ENCODE measurements around the gene PCDHGA6. TPM values are rescaled to one million over a fixed set of nuclear protein-coding genes. Genes with fewer than 3 reads are reported as not detected.

Gene PCDHGA6
- total RNA-seq, 8 experiments from 2014 or later: 0.11 to 6.9 (median 0.88) TPM

DNA sequence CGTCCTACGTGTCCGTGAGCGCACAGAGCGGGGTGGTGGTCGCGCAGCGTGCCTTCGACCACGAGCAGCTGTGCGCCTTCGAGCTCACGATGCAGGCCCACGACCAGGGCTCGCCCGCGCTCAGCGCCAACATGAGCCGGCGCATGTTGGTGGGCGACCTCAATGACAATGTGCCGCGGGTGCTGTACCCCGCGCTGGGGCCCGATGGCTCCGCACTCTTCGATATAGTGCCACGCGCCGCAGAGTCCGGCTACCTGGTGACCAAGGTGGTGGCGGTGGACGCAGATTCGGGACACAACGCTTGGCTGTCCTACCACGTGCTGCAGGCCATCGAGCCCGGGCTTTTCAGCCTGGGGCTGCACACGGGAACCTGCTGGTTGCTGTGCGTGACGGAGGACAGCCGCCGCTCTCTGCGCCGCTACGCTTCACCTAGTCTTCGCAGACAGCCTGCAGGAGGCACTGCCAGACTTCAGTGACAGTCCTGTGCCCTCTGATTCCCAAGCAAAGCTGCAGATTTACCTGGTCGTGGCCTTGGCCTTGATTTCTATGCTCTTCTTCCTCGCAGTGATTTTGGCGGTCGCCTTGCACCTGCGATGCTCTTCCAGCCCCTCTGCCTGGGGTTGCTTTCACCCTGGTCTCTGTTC, 54.2 kb downstream of the PCDHGA6 start:
- no peak overlapping the region for H3K4me3 ChIP-seq
- 23 to 100% (median 93%) methylated on average over 1 to 33 of the region's 53 CpGs; no CpG with 5 or more reads in 4 of the 10 experiments for WGBS, 10 experiments
- no peaks in the 10 kb centered on the region for H3K4me1 ChIP-seq (replicated peaks in 1 of 2)
- ATAC-seq (replicated peaks in 6 of 8): no peak
- no peak overlapping the region for H3K27ac ChIP-seq
- in situ Hi-C loops (cut with MboI; ENCODE audit: low pct_unique_long_range_greater_than_20kb in 2 of 9, low sequenced_read_pairs in 9 of 9, unreplicated experiment in 9 of 9): no loop called here

Other genes starting within 250 kb of the PCDHGA6 start
- gene PCDHB5, start 238.7 kb upstream of the PCDHGA6 start, total RNA-seq: 10 to 100 TPM in 3 of 8 experiments, 1 to 10 TPM in 1, under 1 TPM in 3, not detected in 1; 0.27 to 51.6 (median 8.5) TPM
- 1 to 10 TPM in 4 of 8 experiments, under 1 TPM in 3, not detected in 1; 0.28 to 2.8 (median 2.3) TPM for gene PCDHB6, start 223.8 kb upstream of the PCDHGA6 start, total RNA-seq
- gene PCDHB7, start 201.2 kb upstream of the PCDHGA6 start, total RNA-seq: 1 to 10 TPM in 3 of 8 experiments, under 1 TPM in 5; 0.20 to 2.0 (median 0.50) TPM
- gene PCDHB8, start 196.1 kb upstream of the PCDHGA6 start, total RNA-seq: 1 to 10 TPM in 4 of 8 experiments, under 1 TPM in 4; 0.11 to 4.4 (median 1.8) TPM
- gene PCDHB16, start 191.5 kb upstream of the PCDHGA6 start, total RNA-seq: 1 to 10 TPM in 5 of 8 experiments, under 1 TPM in 3; 0.25 to 3.4 (median 1.8) TPM
- 10 to 100 TPM in 1 of 8 experiments, 1 to 10 TPM in 6, under 1 TPM in 1; 0.72 to 10.1 (median 2.3) TPM for gene PCDHB9, start 186.7 kb upstream of the PCDHGA6 start, total RNA-seq
- gene PCDHB10, start 181.5 kb upstream of the PCDHGA6 start, total RNA-seq: 10 to 100 TPM in 1 of 8 experiments, 1 to 10 TPM in 4, under 1 TPM in 3; 0.20 to 25.4 (median 5.5) TPM
- 1 to 10 TPM in 6 of 8 experiments, under 1 TPM in 2; 0.46 to 6.1 (median 3.4) TPM for gene PCDHB11, start 174.3 kb upstream of the PCDHGA6 start, total RNA-seq
- 1 to 10 TPM in 5 of 8 experiments, under 1 TPM in 3; 0.31 to 8.9 (median 2.9) TPM for gene PCDHB12, start 165.2 kb upstream of the PCDHGA6 start, total RNA-seq
- 1 to 10 TPM in 7 of 8 experiments, under 1 TPM in 1; 0.25 to 6.7 (median 2.9) TPM for gene PCDHB13, start 160.0 kb upstream of the PCDHGA6 start, total RNA-seq
- gene PCDHB14, start 150.5 kb upstream of the PCDHGA6 start, total RNA-seq: 10 to 100 TPM in 1 of 8 experiments, 1 to 10 TPM in 7; 1.2 to 16.7 (median 6.5) TPM
- gene PCDHB15, start 128.5 kb upstream of the PCDHGA6 start, total RNA-seq: 1 to 10 TPM in 6 of 8 experiments, under 1 TPM in 2; 0.25 to 8.6 (median 3.5) TPM
- gene SLC25A2, start 69.8 kb upstream of the PCDHGA6 start, total RNA-seq: 1 to 10 TPM in 1 of 8 experiments, under 1 TPM in 5, not detected in 2; 0.14 to 1.4 (median 0.54) TPM
- 100 to 1,000 TPM in 2 of 8 experiments, 10 to 100 TPM in 6; 58.8 to 118 (median 71.3) TPM for gene TAF7, start 53.1 kb upstream of the PCDHGA6 start, total RNA-seq
- 1 to 10 TPM in 2 of 8 experiments, under 1 TPM in 6; 0.23 to 1.3 (median 0.79) TPM for gene PCDHGA1, start 43.4 kb upstream of the PCDHGA6 start, total RNA-seq
- gene PCDHGA2, start 35.1 kb upstream of the PCDHGA6 start, total RNA-seq: 1 to 10 TPM in 2 of 8 experiments, under 1 TPM in 6; 0.16 to 1.5 (median 0.34) TPM
- 10 to 100 TPM in 1 of 8 experiments, 1 to 10 TPM in 1, under 1 TPM in 6; 0.05 to 32.1 (median 0.65) TPM for gene PCDHGA3, start 30.1 kb upstream of the PCDHGA6 start, total RNA-seq
- 1 to 10 TPM in 3 of 8 experiments, under 1 TPM in 5; 0.33 to 4.4 (median 0.83) TPM for gene PCDHGB1, start 23.8 kb upstream of the PCDHGA6 start, total RNA-seq
- 1 to 10 TPM in 5 of 8 experiments, under 1 TPM in 3; 0.22 to 3.2 (median 1.4) TPM for gene PCDHGA4, start 18.9 kb upstream of the PCDHGA6 start, total RNA-seq
- gene PCDHGB2, start 13.9 kb upstream of the PCDHGA6 start, total RNA-seq: 10 to 100 TPM in 1 of 8 experiments, 1 to 10 TPM in 2, under 1 TPM in 5; 0.41 to 10.7 (median 0.83) TPM
- gene PCDHGA5, start 9.7 kb upstream of the PCDHGA6 start, total RNA-seq: 1 to 10 TPM in 2 of 8 experiments, under 1 TPM in 6; 0.16 to 5.2 (median 0.50) TPM
- 1 to 10 TPM in 3 of 8 experiments, under 1 TPM in 5; 0.22 to 6.5 (median 0.59) TPM for gene PCDHGB3, start 3.6 kb upstream of the PCDHGA6 start, total RNA-seq
- 1 to 10 TPM in 2 of 8 experiments, under 1 TPM in 6; 0.16 to 5.8 (median 0.52) TPM for gene PCDHGA7, start 8.9 kb downstream of the PCDHGA6 start, total RNA-seq
- 10 to 100 TPM in 1 of 8 experiments, 1 to 10 TPM in 5, under 1 TPM in 2; 0.22 to 92.9 (median 1.4) TPM for gene PCDHGB4, start 13.8 kb downstream of the PCDHGA6 start, total RNA-seq
- gene PCDHGA8, start 18.7 kb downstream of the PCDHGA6 start, total RNA-seq: 1 to 10 TPM in 2 of 8 experiments, under 1 TPM in 6; 0.11 to 5.7 (median 0.57) TPM
- gene PCDHGB5, start 24.1 kb downstream of the PCDHGA6 start, total RNA-seq: 10 to 100 TPM in 1 of 8 experiments, 1 to 10 TPM in 3, under 1 TPM in 4; 0.05 to 11.4 (median 0.83) TPM
- 1 to 10 TPM in 4 of 8 experiments, under 1 TPM in 4; 0.22 to 5.5 (median 1.3) TPM for gene PCDHGA9, start 28.9 kb downstream of the PCDHGA6 start, total RNA-seq
- 10 to 100 TPM in 5 of 8 experiments, 1 to 10 TPM in 3; 1.1 to 46.7 (median 31.5) TPM for gene PCDHGB6, start 34.1 kb downstream of the PCDHGA6 start, total RNA-seq
- 1 to 10 TPM; 2.1 to 7.6 (median 4.4) TPM for gene PCDHGA10, start 39.1 kb downstream of the PCDHGA6 start, total RNA-seq
- 10 to 100 TPM in 2 of 8 experiments, 1 to 10 TPM in 6; 4.7 to 31.4 (median 9.2) TPM for gene PCDHGB7, start 43.8 kb downstream of the PCDHGA6 start, total RNA-seq
- 1 to 10 TPM; 1.3 to 8.8 (median 3.8) TPM for gene PCDHGA11, start 47.2 kb downstream of the PCDHGA6 start, total RNA-seq
- gene PCDHGA12, start 56.6 kb downstream of the PCDHGA6 start, total RNA-seq: 10 to 100 TPM in 1 of 8 experiments, 1 to 10 TPM in 7; 1.0 to 16.1 (median 1.5) TPM
- gene PCDHGC3, start 102.1 kb downstream of the PCDHGA6 start, total RNA-seq: 10 to 100 TPM; 15.4 to 73.0 (median 26.0) TPM
- gene PCDHGC4, start 111.1 kb downstream of the PCDHGA6 start, total RNA-seq: 1 to 10 TPM in 5 of 8 experiments, under 1 TPM in 3; 0.46 to 6.7 (median 4.8) TPM
- 1 to 10 TPM in 4 of 8 experiments, under 1 TPM in 4; 0.31 to 4.1 (median 1.1) TPM for gene PCDHGC5, start 115.2 kb downstream of the PCDHGA6 start, total RNA-seq
- gene DIAPH1, start 245.1 kb downstream of the PCDHGA6 start, total RNA-seq: 10 to 100 TPM in 6 of 8 experiments, 1 to 10 TPM in 2; 7.4 to 93.8 (median 20.0) TPM